HepG2 (cell line): Measurements from ENCODE around the gene TAF8. TPM values are rescaled to one million over a fixed set of nuclear protein-coding genes. Genes with fewer than 3 reads are reported as not detected.
A peak's percentile ranks its signal among the peaks of the same experiment; 100 is the strongest.

Source experiments
- CAMTA2 ChIP-seq: sonication (generic); formaldehyde crosslinking; IDR thresholded peaks from 2 replicates; pipeline ENCODE4 v1.4.0; 2020; ENCODE audit warnings: mild to moderate bottlenecking, missing genetic modification reagents, borderline replicate concordance
- EEA1 ChIP-seq: sonication (generic); formaldehyde crosslinking; IDR thresholded peaks from 2 replicates; pipeline ENCODE4 v1.5.1; 2020; ENCODE audit warnings: mild to moderate bottlenecking, missing genetic modification reagents, borderline replicate concordance
- HNRNPLL ChIP-seq: fragments of 200-400 bp; formaldehyde crosslinking; IDR thresholded peaks from 2 replicates; pipeline ENCODE4 v1.6.1; 2017; ENCODE audit warnings: mild to moderate bottlenecking, low read depth, low read length; ENCODE audit not compliant: poor library complexity, severe bottlenecking
- ISL2 ChIP-seq: sonication (generic); formaldehyde crosslinking; IDR thresholded peaks from 2 replicates; pipeline ENCODE4 v1.5.0; 2020; ENCODE audit warnings: missing genetic modification reagents
- ISX ChIP-seq: sonication (generic); formaldehyde crosslinking; conservative IDR thresholded peaks from 2 replicates; pipeline ENCODE4 v1.5.0; 2020; ENCODE audit warnings: missing genetic modification reagents
- KDM6A ChIP-seq: IDR thresholded peaks from 2 replicates; pipeline ENCODE4 v1.6.1; 2016; ENCODE audit warnings: low read depth
- LRRFIP1 ChIP-seq: sonication (generic); formaldehyde crosslinking; conservative IDR thresholded peaks from 2 replicates; pipeline ENCODE4 v1.4.0; 2020; ENCODE audit warnings: missing genetic modification reagents
- NONO ChIP-seq, 2 experiments: fragments of 450-650 bp in 1 of 2; sonication (generic) in 1 of 2; formaldehyde crosslinking in 1 of 2; IDR thresholded peaks in 1 of 2; conservative IDR thresholded peaks in 1 of 2; 2 replicates each; pipeline versions ENCODE4 v1.6.1 to v1.8.0; 2017 to 2022; ENCODE audit warnings: mild to moderate bottlenecking in 1 of 2, missing genetic modification reagents in 1 of 2, moderate library complexity in 1 of 2
- REST ChIP-seq, 2 experiments: IDR thresholded peaks; 2 replicates each; pipeline ENCODE4 v1.6.1; 2011 to 2012; ENCODE audit warnings: low read length in 2 of 2, borderline replicate concordance in 1 of 2, low read depth in 1 of 2, mild to moderate bottlenecking in 1 of 2, moderate library complexity in 1 of 2
- SNRNP70 ChIP-seq: fragments of 200-400 bp; formaldehyde crosslinking; IDR thresholded peaks from 2 replicates; pipeline ENCODE4 v1.6.1; 2017; ENCODE audit warnings: mild to moderate bottlenecking, low read depth, low read length, moderate library complexity
- SOX5 ChIP-seq: IDR thresholded peaks from 2 replicates; pipeline ENCODE4 v1.6.1; 2016; ENCODE audit warnings: borderline replicate concordance
- SYNCRIP ChIP-seq: fragments of 200-400 bp; formaldehyde crosslinking; IDR thresholded peaks from 2 replicates; pipeline ENCODE4 v1.6.1; 2018; ENCODE audit warnings: mild to moderate bottlenecking, low read depth, low read length; ENCODE audit not compliant: insufficient read depth
- TBX3 ChIP-seq: fragments of 450-650 bp; IDR thresholded peaks from 2 replicates; pipeline ENCODE4 v1.6.1; 2017; ENCODE audit warnings: antibody characterized with exemption, mild to moderate bottlenecking, inconsistent platforms, borderline replicate concordance
- ZFP36L2 ChIP-seq: sonication (generic); formaldehyde crosslinking; IDR thresholded peaks from 2 replicates; pipeline ENCODE4 v1.4.0; 2020; ENCODE audit warnings: missing genetic modification reagents
- ZNF275 ChIP-seq: sonication (generic); formaldehyde crosslinking; IDR thresholded peaks from 2 replicates; pipeline ENCODE4 v1.8.0; 2022; ENCODE audit warnings: missing genetic modification reagents, mild to moderate bottlenecking, inconsistent platforms, borderline replicate concordance
- ZNF430 ChIP-seq: sonication (generic); formaldehyde crosslinking; IDR thresholded peaks from 2 replicates; pipeline ENCODE4 v1.9.0; 2021; ENCODE audit warnings: mild to moderate bottlenecking, missing genetic modification reagents
- ZNF543 ChIP-seq: sonication (generic); formaldehyde crosslinking; IDR thresholded peaks from 2 replicates; pipeline ENCODE4 v1.4.0; 2020; ENCODE audit warnings: mild to moderate bottlenecking, missing genetic modification reagents
- ZNF569 ChIP-seq: sonication (generic); formaldehyde crosslinking; IDR thresholded peaks from 2 replicates; pipeline ENCODE4 v1.5.0; 2020; ENCODE audit warnings: mild to moderate bottlenecking, missing genetic modification reagents, moderate library complexity, borderline replicate concordance
- ZNF615 ChIP-seq: sonication (generic); formaldehyde crosslinking; IDR thresholded peaks from 2 replicates; pipeline ENCODE4 v1.5.0; 2020; ENCODE audit warnings: mild to moderate bottlenecking, missing genetic modification reagents, borderline replicate concordance
- polyA plus RNA-seq, 8 experiments: library from polyadenylated mRNA; depleted of rRNA in 3 of 8; stranded (reverse) in 7 of 8; unstranded in 1 of 8; fragments of >200 nt; fragmentation: Illumina TruSeq in 4 of 8; extraction: Trizol in 4 of 8; gene quantifications; 2 replicates each; pipeline versions ENCODE4 v1.2.1 to v1.2.3, GENCODE V29; 2011 to 2016; ENCODE audit warnings: low read depth in 4 of 8, missing spikeins in 1 of 8, mixed read lengths in 1 of 8; ENCODE audit not compliant: insufficient read depth in 1 of 8
- total RNA-seq, 5 experiments: library from RNA; depleted of rRNA; stranded (reverse); fragments of >200 nt; fragmentation: Illumina TruSeq; extraction: Trizol; gene quantifications; 2 replicates each; pipeline ENCODE4 v1.2.3, GENCODE V29; 2016; ENCODE audit warnings: low read depth in 1 of 5

The TAF8 gene
- total and polyA plus RNA-seq, 2 of the 13 experiments (the other 11 are each of a cell fraction or from before 2014, with no cell fraction given), result 25.2 to 25.8 TPM

GRCh38 chr6:42100029-42100901, 49.9 kb downstream of the TAF8 start (continued):
- no peak for TF ChIP-seq ISX
- TF ChIP-seq ZNF615 (CRISPR knock-in tag), result no peak
- TF ChIP-seq REST (IDR thresholded peaks at IDR 0.05; ENCODE audit: borderline replicate concordance in 1 of 2, low read depth in 1 of 2, low read length in 2 of 2), result no peak; a peak in 1 of 4 replicates
- TF ChIP-seq SNRNP70, result no peak
- TF ChIP-seq ISL2 (CRISPR knock-in tag), result no peak
- TF ChIP-seq ZNF569 (CRISPR knock-in tag), result no peak; the same call in 1 of the 2 replicates
- TF ChIP-seq SYNCRIP, result no peak
- peak; percentile 43; the same call in 1 of the 2 replicates for TF ChIP-seq ZNF543 (CRISPR knock-in tag)
- no peak for TF ChIP-seq TBX3
- no peak for TF ChIP-seq EEA1 (CRISPR knock-in tag)
- TF ChIP-seq KDM6A (CRISPR knock-in tag), result no peak
- no peak for TF ChIP-seq CAMTA2 (CRISPR knock-in tag)
- no peak for TF ChIP-seq NONO (IDR thresholded peaks at IDR 0.05)
- no peak for TF ChIP-seq NONO (CRISPR knock-in tag; conservative IDR thresholded peaks at IDR 0.05)
- TF ChIP-seq LRRFIP1 (CRISPR knock-in tag), result no peak
- no peak for TF ChIP-seq ZFP36L2 (CRISPR knock-in tag)
- no peak for TF ChIP-seq ZNF275 (CRISPR knock-in tag)
- 0 out of 2 replicates have a peak, but pooled peaks have one; percentile 24 for TF ChIP-seq ZNF430
- TF ChIP-seq HNRNPLL, result no peak
- TF ChIP-seq SOX5, result no peak
